NCI-H2227 treated with DMSO at 0.1 percent for 48 hours (cell line): Measurements from ENCODE around the gene PCDH1.
"Not testable (repeated sequence)": the region's sequence is repeated elsewhere in the genome, so short reads cannot be mapped to it uniquely, and the experiment has no call there.

Experiments used
- DNase-seq: peaks from one replicate; lab custom pipeline; 2025; lab: John Stamatoyannopoulos, UW

The PCDH1 gene

GRCh38 chr5:141898448-141899049 lies 20.3 kb upstream of the PCDH1 start:
- no peak for DNase-seq

- no peak for DNase-seq
Measured at GRCh38 chr5:141897425-141897824, 19.2 kb upstream of the PCDH1 start.

GRCh38 chr5:141890429-141890828 lies 12.2 kb upstream of the PCDH1 start:
- DNase-seq, result not testable (repeated sequence)

- DNase-seq, result no peak
Measured at GRCh38 chr5:141889282-141889871, 11.2 kb upstream of the PCDH1 start.

GRCh38 chr5:141883892-141884318 lies 5.7 kb upstream of the PCDH1 start:
- no peak for DNase-seq

GRCh38 chr5:141883184-141883891 lies 5.1 kb upstream of the PCDH1 start:
- no peak for DNase-seq

GRCh38 chr5:141882594-141883183 lies 4.5 kb upstream of the PCDH1 start:
- DNase-seq, result peak; percentile 92

- no peak for DNase-seq
Measured at GRCh38 chr5:141881886-141882285, 3.7 kb upstream of the PCDH1 start.

GRCh38 chr5:141880961-141881801 lies 3.0 kb upstream of the PCDH1 start:
- no peak for DNase-seq

GRCh38 chr5:141879941-141880738 lies 1.9 kb upstream of the PCDH1 start:
- no peak for DNase-seq

- DNase-seq, result no peak
Measured at GRCh38 chr5:141879426-141879759, 1.2 kb upstream of the PCDH1 start.

- DNase-seq, result peak; percentile 79
Measured at GRCh38 chr5:141878711-141879425, 658 bp upstream of the PCDH1 start.

GRCh38 chr5:141877356-141878185 lies 639 bp downstream of the PCDH1 start:
- no peak for DNase-seq

- no peak for DNase-seq
Measured at GRCh38 chr5:141876628-141877355, 1.4 kb downstream of the PCDH1 start.

GRCh38 chr5:141875795-141876627 lies 2.2 kb downstream of the PCDH1 start:
- peak; percentile 24 for DNase-seq

- DNase-seq, result no peak
Measured at GRCh38 chr5:141875022-141875740, 3.0 kb downstream of the PCDH1 start.

GRCh38 chr5:141874262-141874964 lies 3.8 kb downstream of the PCDH1 start:
- DNase-seq, result no peak
